Measurements from ENCODE around the gene NTHL1. TPM values are rescaled to one million over a fixed set of nuclear protein-coding genes. Genes with fewer than 3 reads are reported as not detected.

Gene NTHL1
- total and polyA plus RNA-seq, 2 experiments from 2014 or later: 51.3 to 61.3 TPM

- no peak for TF ChIP-seq CTCF (IDR thresholded peaks at IDR 0.05; ENCODE audit: low read depth, low read length)
- no peaks in the 10 kb centered on the region for H3K27me3 ChIP-seq
- no peak for DNase-seq (ENCODE audit: low read depth in 1 of 2, low spot score in 1 of 2)
- H3K27ac ChIP-seq: no peak overlapping the region
- peaks cover 6% of the 10 kb centered on the region for H3K36me3 ChIP-seq
- no peaks in the 10 kb centered on the region for H3K9me3 ChIP-seq (ENCODE audit: low read depth)
- no peaks in the 10 kb centered on the region for H3K4me1 ChIP-seq (ENCODE audit: low read depth)
- H3K4me3 ChIP-seq: no peak overlapping the region
Measured at GRCh38 chr16:2075631-2076030, 28.0 kb upstream of the NTHL1 start.

- Histone ChIP-seq H3K4me1 (ENCODE audit: low read depth) (no peaks in the 10 kb centered on the region), H3K36me3 (peaks cover 10% of the 10 kb centered on the region), H3K4me3 (no peak overlapping the region), H3K9me3 (ENCODE audit: low read depth) (no peaks in the 10 kb centered on the region), H3K27me3 (no peaks in the 10 kb centered on the region), H3K27ac (no peak overlapping the region)
- DNase-seq (ENCODE audit: low read depth in 1 of 2, low spot score in 1 of 2): no peak
- no peak for TF ChIP-seq CTCF (IDR thresholded peaks at IDR 0.05; ENCODE audit: low read depth, low read length)
Measured at GRCh38 chr16:2074071-2074470, 26.4 kb upstream of the NTHL1 start.

- DNase-seq (ENCODE audit: low read depth in 1 of 2, low spot score in 1 of 2): no peak
Measured at GRCh38 chr16:2072926-2073325, 25.3 kb upstream of the NTHL1 start.

GRCh38 chr16:2071454-2072202 lies 24.0 kb upstream of the NTHL1 start:
- TF ChIP-seq CTCF (IDR thresholded peaks at IDR 0.05; ENCODE audit: low read depth, low read length): no peak
- H3K27me3 ChIP-seq: no peaks in the 10 kb centered on the region
- no peak overlapping the region for H3K27ac ChIP-seq
- no peaks in the 10 kb centered on the region for H3K4me1 ChIP-seq (ENCODE audit: low read depth)
- DNase-seq (ENCODE audit: low read depth in 1 of 2, low spot score in 1 of 2): no peak
- peaks cover 10% of the 10 kb centered on the region for H3K36me3 ChIP-seq
- no peaks in the 10 kb centered on the region for H3K9me3 ChIP-seq (ENCODE audit: low read depth)
- H3K4me3 ChIP-seq: no peak overlapping the region

More at GRCh38 chr16:2072926-2073325, 25.3 kb upstream of the NTHL1 start:
- no peaks in the 10 kb centered on the region for H3K4me1 ChIP-seq (ENCODE audit: low read depth)
- no peak for TF ChIP-seq CTCF (IDR thresholded peaks at IDR 0.05; ENCODE audit: low read depth, low read length)
- no peak overlapping the region for H3K27ac ChIP-seq
- H3K4me3 ChIP-seq: no peak overlapping the region
- no peaks in the 10 kb centered on the region for H3K9me3 ChIP-seq (ENCODE audit: low read depth)
- H3K36me3 ChIP-seq: peaks cover 10% of the 10 kb centered on the region
- H3K27me3 ChIP-seq: no peaks in the 10 kb centered on the region

GRCh38 chr16:2070576-2071453 lies 23.2 kb upstream of the NTHL1 start:
- Histone ChIP-seq H3K27ac (no peak overlapping the region), H3K4me3 (no peak overlapping the region), H3K27me3 (no peaks in the 10 kb centered on the region), H3K4me1 (ENCODE audit: low read depth) (no peaks in the 10 kb centered on the region), H3K9me3 (ENCODE audit: low read depth) (no peaks in the 10 kb centered on the region), H3K36me3 (peaks cover 14% of the 10 kb centered on the region)
- TF ChIP-seq CTCF (IDR thresholded peaks at IDR 0.05; ENCODE audit: low read depth, low read length): no peak
- no peak for DNase-seq (ENCODE audit: low read depth in 1 of 2, low spot score in 1 of 2)

All from cardiac muscle cell (in vitro differentiated cells and primary cell).